Hepatocyte (in vitro differentiated cells): ENCODE results near the gene SMIM24. TPM values are rescaled to one million over a fixed set of nuclear protein-coding genes. Genes with fewer than 3 reads are reported as not detected.

Experiments used
- DNase-seq: peaks from one replicate; pipeline ENCODE4 v3.0.0-alpha.2; 2016; ENCODE audit warnings: low spot score
- H2AFZ ChIP-seq: fragments of 200-600 bp; sonication (generic); 2 replicates; pipeline ENCODE4 v1.6.0; 2016; ENCODE audit warnings: antibody characterized with exemption, mild to moderate bottlenecking
- H3K27ac ChIP-seq: fragments of 200-600 bp; sonication (generic); 2 replicates; pipeline ENCODE4 v1.5.1; 2016; ENCODE audit warnings: mild to moderate bottlenecking
- H3K27me3 ChIP-seq: fragments of 200-600 bp; sonication (generic); 2 replicates; pipeline ENCODE4 v1.6.1; 2016
- H3K36me3 ChIP-seq: fragments of 200-600 bp; sonication (generic); replicated peaks from 2 replicates; pipeline ENCODE4 v1.5.1; 2016; ENCODE audit warnings: low read depth; ENCODE audit not compliant: insufficient read depth
- H3K4me1 ChIP-seq: fragments of 200-600 bp; sonication (generic); 2 replicates; pipeline ENCODE4 v1.5.1; 2016; ENCODE audit warnings: mild to moderate bottlenecking, moderate library complexity; ENCODE audit not compliant: insufficient read depth
- H3K4me2 ChIP-seq: fragments of 200-600 bp; sonication (generic); 2 replicates; pipeline ENCODE4 v1.6.0; 2016
- H3K4me3 ChIP-seq: fragments of 200-600 bp; sonication (generic); 2 replicates; pipeline ENCODE4 v1.5.1; 2016; ENCODE audit warnings: mild to moderate bottlenecking
- H3K79me2 ChIP-seq: fragments of 200-600 bp; sonication (generic); 2 replicates; pipeline ENCODE4 v1.6.0; 2017; ENCODE audit warnings: mild to moderate bottlenecking
- H3K9me2 ChIP-seq: fragments of 200-600 bp; sonication (generic); replicated peaks from 2 replicates; pipeline ENCODE4 v1.6.0; 2017; ENCODE audit warnings: mild to moderate bottlenecking; ENCODE audit not compliant: insufficient read depth
- H3K9me3 ChIP-seq: fragments of 200-600 bp; sonication (generic); 2 replicates; pipeline ENCODE4 v1.5.1; 2016; ENCODE audit warnings: low read depth, mild to moderate bottlenecking
- H4K20me1 ChIP-seq: fragments of 200-600 bp; sonication (generic); 2 replicates; pipeline ENCODE4 v1.6.0; 2016; ENCODE audit warnings: mild to moderate bottlenecking; ENCODE audit not compliant: insufficient read depth, poor library complexity, severe bottlenecking
- EZH2 ChIP-seq: fragments of 200-600 bp; sonication (generic); IDR thresholded peaks from 2 replicates; pipeline ENCODE4 v1.6.1; 2016; ENCODE audit warnings: antibody characterized with exemption, mild to moderate bottlenecking, borderline replicate concordance
- EZH2phosphoT487 ChIP-seq: fragments of 200-600 bp; sonication (generic); IDR thresholded peaks from one replicate; pipeline ENCODE4 v1.6.1; 2018; ENCODE audit warnings: antibody characterized with exemption, mild to moderate bottlenecking, low read depth, moderate library complexity; ENCODE audit not compliant: unreplicated experiment, severe bottlenecking
- WGBS: methylation state at CpG from one replicate; pipeline ENCODE4 v1.1.6; 2016; ENCODE audit warnings: low lambda C conversion rate; ENCODE audit errors: missing lambda C conversion rate; 5-methylcytosine and 5-hydroxymethylcytosine counted together
- polyA plus RNA-seq: library from polyadenylated mRNA; unstranded; fragments of >200 nt; fragmentation: Nextera tagmentation; extraction: Ambion mirVana; gene quantifications from 2 replicates; pipeline ENCODE4 v1.2.1, GENCODE V29; 2016
- total RNA-seq: library from RNA; depleted of rRNA; stranded (reverse); fragments of >200 nt; gene quantifications from 2 replicates; pipeline ENCODE4 v1.2.3, GENCODE V29; 2014
- TF ChIP-seq, protein P1 (sequence below): fragments of 200-600 bp; sonication (generic); IDR thresholded peaks from 2 replicates; pipeline ENCODE4 v1.5.1; 2016; ENCODE audit warnings: antibody characterized with exemption, mild to moderate bottlenecking; ENCODE audit not compliant: poor library complexity

SMIM24 gene
- total and polyA plus RNA-seq, 2 experiments from 2014 or later = 81.2 to 151 TPM

DNA sequence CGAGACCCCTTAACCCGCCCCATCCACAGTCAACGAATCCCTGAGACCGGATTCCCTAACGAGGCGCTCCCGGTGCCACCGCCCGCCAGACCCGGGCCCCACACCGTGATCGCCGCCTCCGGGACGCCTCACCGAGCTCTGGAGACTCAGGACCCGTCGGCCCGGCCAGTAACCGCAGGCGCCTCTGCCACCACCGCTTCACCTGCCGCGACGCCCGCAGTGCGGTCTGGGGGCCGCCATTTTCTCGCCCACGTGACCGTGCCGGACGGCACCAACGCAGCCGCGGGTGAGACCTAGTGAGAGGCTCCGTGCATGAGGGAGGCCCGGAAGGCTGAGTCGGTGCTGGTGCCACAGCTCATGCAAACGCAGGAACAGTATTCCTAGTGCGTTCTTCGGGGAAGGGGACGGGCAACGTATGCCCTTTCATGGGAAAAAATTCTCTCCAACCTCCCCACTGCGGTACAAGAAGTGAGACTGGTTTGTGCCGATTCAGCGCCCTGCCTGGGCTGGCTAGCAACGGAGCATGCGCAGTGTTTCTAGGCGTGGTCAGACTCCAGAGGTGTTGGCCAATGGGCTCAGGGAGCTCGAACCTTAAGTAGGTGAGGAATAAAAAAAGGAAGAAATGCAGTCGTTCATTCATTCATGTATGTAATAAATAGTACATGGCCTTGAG lies 20.2 kb upstream of the SMIM24 start, which contains the start of gene DOHH:
Gene DOHH (minus strand): TSS at position 246 of the 673 bp plus-strand sequence. CDS start 3,860 bp downstream, outside the sequence.
- H3K79me2 ChIP-seq = peaks cover 32% of the 10 kb centered on the region
- H2AFZ ChIP-seq = peak within 1 kb of the TSS; percentile 51
- H3K9me2 ChIP-seq = no peaks in the 10 kb centered on the region
- H3K4me2 ChIP-seq = peak within 1 kb of the TSS; percentile 65
- H3K27ac ChIP-seq = peak within 1 kb of the TSS; percentile 91
- H4K20me1 ChIP-seq = no peaks in the 10 kb centered on the region
- TF ChIP-seq EZH2 (no peak), EZH2phosphoT487 (no peak)
- TF ChIP-seq, protein P1, sequence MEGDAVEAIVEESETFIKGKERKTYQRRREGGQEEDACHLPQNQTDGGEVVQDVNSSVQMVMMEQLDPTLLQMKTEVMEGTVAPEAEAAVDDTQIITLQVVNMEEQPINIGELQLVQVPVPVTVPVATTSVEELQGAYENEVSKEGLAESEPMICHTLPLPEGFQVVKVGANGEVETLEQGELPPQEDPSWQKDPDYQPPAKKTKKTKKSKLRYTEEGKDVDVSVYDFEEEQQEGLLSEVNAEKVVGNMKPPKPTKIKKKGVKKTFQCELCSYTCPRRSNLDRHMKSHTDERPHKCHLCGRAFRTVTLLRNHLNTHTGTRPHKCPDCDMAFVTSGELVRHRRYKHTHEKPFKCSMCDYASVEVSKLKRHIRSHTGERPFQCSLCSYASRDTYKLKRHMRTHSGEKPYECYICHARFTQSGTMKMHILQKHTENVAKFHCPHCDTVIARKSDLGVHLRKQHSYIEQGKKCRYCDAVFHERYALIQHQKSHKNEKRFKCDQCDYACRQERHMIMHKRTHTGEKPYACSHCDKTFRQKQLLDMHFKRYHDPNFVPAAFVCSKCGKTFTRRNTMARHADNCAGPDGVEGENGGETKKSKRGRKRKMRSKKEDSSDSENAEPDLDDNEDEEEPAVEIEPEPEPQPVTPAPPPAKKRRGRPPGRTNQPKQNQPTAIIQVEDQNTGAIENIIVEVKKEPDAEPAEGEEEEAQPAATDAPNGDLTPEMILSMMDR = no peak
- H3K27me3 ChIP-seq = no peaks in the 10 kb centered on the region
- WGBS = under 1% methylated on average over 51 of the region's 52 CpGs
- no peaks in the 10 kb centered on the region for H3K36me3 ChIP-seq
- peak; percentile 96 for DNase-seq
- H3K9me3 ChIP-seq = no peaks in the 10 kb centered on the region
- peaks cover 4% of the 10 kb centered on the region for H3K4me1 ChIP-seq
- H3K4me3 ChIP-seq = peak within 1 kb of the TSS; percentile 32

- H3K9me3 ChIP-seq = no peaks in the 10 kb centered on the region
- WGBS = 28% methylated on average over 18 of the region's 18 CpGs
- peak overlapping the region; percentile 51 for H2AFZ ChIP-seq
- H3K79me2 ChIP-seq = peaks cover 32% of the 10 kb centered on the region
- H3K4me3 ChIP-seq = peak overlapping the region; percentile 32
- no peaks in the 10 kb centered on the region for H3K36me3 ChIP-seq
- TF ChIP-seq EZH2 (no peak), EZH2phosphoT487 (no peak)
- TF ChIP-seq, protein P1 = no peak
- H3K9me2 ChIP-seq = no peaks in the 10 kb centered on the region
- no peak for DNase-seq
- H3K4me2 ChIP-seq = peak overlapping the region; percentile 65
- peak overlapping the region; percentile 91 for H3K27ac ChIP-seq
- peaks cover 4% of the 10 kb centered on the region for H3K4me1 ChIP-seq
- H4K20me1 ChIP-seq = no peaks in the 10 kb centered on the region
- no peaks in the 10 kb centered on the region for H3K27me3 ChIP-seq
Measured at GRCh38 chr19:3499738-3500428, 19.6 kb upstream of the SMIM24 start.

DNA sequence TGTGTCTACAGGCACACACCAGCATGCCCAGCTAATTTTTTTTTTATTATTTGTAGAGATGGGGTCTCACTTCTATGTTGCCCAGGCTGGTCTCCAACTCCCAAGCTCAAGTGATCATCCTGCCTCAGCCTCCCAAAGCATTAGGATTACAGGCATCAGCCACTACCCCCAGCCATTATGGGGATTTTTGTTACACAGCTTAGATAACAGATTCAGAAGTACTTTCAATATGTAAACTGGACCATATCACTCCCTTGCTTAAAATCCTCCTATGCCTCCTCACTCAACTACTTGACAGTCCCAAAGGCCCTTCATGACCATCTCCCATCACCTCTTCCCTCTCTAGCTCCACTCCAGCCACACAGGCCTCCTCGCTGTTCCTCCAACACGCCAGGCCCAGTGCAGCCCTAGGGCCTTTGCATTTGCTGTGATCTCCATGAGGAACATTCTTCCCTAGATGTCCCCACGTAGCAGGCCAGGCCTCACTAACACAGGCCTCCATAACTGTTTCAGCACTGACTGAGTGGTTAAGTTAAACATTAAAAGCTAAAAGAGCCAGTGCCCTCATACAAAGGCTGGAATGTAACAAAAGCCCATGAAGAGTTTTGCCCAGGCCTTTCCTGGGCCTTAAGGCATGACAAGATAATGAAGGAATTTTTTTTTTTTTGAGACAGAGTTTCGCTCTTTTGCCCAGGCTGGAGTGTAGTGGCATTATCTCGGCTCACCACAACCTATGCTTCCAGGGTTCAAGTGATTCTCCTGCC lies 17.6 kb upstream of the SMIM24 start:
- Histone ChIP-seq H3K36me3 (no peaks in the 10 kb centered on the region), H3K9me3 (no peaks in the 10 kb centered on the region), H3K79me2 (peaks cover 32% of the 10 kb centered on the region), H4K20me1 (no peaks in the 10 kb centered on the region), H3K27me3 (no peaks in the 10 kb centered on the region), H3K4me3 (no peak overlapping the region), H3K4me1 (peaks cover 4% of the 10 kb centered on the region), H3K4me2 (no peak overlapping the region), H3K27ac (no peak overlapping the region), H3K9me2 (no peaks in the 10 kb centered on the region), H2AFZ (no peak overlapping the region)
- no peak for DNase-seq
- 95% methylated on average over 5 of the region's 5 CpGs for WGBS
- TF ChIP-seq, protein P1 = no peak
- TF ChIP-seq EZH2 (no peak), EZH2phosphoT487 (no peak)
